NCI-H1048 (cell line): Measurements from ENCODE around the gene RNF14.
A peak's percentile ranks its signal among the peaks of the same experiment; 100 is the strongest.
"Not testable (repeated sequence)": the region's sequence is repeated elsewhere in the genome, so short reads cannot be mapped to it uniquely, and the experiment has no call there.

Experiments
- DNase-seq: peaks from one replicate; lab custom pipeline; 2025; lab: John Stamatoyannopoulos, UW

RNF14 gene

DNA sequence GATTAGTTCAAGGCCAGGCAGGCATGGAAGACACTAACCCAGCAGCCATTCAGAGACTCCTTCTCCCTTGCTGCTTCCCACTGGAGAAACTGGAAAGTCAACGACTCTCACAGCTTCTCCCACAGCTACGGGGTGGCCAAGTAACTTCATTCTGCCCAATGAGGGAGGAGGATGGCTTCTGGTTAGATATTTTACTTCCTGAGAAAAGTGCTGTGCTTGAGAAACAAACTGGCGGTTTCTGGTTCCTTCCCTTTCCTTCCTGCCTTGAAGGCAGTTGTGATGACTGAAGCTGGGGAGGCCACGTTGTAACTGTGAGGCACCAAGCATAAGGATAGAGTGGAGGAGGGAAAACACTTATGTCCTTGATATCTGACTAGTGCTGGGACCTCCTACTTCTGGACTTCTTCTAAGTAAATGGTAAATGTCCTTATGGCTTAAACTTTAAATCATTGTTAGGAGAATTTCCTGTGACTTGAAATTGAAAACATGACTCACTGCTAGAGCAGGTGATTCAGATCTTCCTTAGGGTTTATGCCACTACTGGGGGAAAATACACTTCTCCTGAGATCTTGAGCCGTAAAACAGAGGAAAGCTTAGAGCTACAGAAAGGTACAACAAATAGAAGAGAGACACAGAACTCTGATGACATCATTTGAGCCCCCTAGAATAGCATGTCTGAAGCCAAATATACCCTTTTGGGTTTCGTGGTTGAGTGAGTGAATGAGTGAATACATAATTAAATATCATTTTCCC lies 47.1 kb downstream of the RNF14 start:
- DNase-seq = no peak

- no peak for DNase-seq
Measured at GRCh38 chr5:142016556-142016955, 47.7 kb downstream of the RNF14 start.

DNA sequence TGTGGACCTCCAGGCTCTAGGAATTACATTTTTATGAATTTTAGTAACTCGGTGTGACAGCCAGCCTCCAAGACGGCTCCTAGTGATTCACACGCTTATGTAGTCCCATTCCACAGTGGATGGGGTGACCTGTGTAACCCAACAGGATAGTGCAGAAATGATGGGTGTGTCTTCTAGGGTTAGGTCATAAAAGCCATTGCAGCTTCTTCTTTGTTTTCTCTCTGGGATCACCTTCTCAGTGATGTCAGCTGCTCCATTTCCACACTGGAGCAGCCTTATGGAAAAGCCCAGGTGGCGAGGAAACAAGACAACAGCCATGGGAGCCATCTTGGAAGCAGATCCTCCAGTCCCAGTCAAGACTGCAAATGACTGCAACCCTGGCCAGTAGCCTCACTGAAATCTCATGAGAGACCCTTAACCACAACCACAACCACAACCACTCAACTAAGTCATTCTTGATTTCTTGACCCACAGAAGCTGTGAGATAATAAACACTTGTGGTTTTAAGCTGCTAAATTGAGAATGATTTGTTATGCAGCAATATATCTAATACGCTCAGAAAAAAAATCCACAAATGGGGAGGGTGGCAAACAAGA lies 49.0 kb downstream of the RNF14 start:
- no peak for DNase-seq

DNA sequence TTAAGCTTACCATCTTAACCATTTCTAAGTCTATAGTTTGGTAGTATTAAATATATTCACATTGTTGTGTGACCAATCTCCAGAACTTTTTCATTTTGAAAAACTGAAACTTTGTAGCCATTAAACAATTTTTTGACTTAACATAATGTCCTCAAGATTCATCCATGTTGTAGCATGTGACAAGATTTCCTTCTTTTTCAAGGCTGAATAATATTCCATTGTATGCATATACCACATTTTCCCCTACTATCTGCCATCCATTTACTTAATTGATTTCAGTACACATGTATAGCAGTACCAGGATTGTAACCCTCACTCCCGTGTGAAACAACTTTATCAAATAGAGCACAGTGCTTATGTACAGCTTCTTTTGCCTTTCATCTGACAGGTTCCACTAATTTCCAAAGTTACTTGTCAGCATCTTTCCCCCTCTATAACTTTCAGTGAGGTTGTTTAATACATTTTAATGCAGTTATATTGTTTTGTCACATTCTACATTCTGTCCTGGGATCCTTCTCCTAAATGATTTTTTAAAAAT lies 51.3 kb downstream of the RNF14 start:
- DNase-seq = no peak

GRCh38 chr5:142023836-142024235 lies 54.9 kb downstream of the RNF14 start:
- no peak for DNase-seq

GRCh38 chr5:142024771-142025304 lies 55.9 kb downstream of the RNF14 start:
- DNase-seq = peak; percentile 21

DNA sequence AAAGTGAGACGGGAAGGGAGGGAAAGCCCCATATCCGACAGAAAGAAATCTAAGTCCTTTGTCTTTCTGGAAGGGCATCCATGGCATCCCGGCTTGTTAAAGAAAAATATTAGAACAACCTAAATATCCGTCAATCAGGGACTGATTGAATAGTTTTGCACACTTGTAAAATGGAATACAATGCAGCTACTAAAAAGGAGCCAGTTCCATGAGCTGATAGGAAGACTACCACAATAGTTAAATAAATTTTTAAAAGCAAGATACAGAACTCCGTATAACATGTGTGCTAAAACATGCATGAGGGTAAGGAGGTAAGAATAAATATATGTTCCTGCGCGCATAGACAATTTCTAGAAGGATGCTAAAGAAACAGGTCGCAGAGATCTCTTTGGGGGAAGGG lies 56.7 kb downstream of the RNF14 start:
- DNase-seq = no peak

DNA sequence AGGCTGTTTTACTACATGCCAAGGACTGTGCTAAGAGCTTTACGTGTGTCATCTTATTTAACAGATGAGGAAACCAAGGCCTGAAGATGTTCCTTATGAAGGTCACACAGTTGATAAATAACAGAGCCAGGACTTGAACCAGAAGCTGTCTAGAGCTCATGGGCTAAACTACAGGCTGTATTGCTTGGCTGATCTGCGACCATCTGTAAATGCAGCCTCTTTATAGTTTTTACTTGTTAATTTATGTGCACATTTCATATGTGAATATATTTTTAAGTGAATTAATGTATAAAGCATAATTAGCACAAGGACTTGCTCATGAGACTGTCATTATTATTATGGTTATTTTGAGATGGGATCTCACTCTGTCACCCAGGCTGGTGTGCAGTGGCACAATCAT lies 63.2 kb downstream of the RNF14 start:
- no peak for DNase-seq

GRCh38 chr5:142032747-142033631 lies 64.1 kb downstream of the RNF14 start:
- no peak for DNase-seq

DNA sequence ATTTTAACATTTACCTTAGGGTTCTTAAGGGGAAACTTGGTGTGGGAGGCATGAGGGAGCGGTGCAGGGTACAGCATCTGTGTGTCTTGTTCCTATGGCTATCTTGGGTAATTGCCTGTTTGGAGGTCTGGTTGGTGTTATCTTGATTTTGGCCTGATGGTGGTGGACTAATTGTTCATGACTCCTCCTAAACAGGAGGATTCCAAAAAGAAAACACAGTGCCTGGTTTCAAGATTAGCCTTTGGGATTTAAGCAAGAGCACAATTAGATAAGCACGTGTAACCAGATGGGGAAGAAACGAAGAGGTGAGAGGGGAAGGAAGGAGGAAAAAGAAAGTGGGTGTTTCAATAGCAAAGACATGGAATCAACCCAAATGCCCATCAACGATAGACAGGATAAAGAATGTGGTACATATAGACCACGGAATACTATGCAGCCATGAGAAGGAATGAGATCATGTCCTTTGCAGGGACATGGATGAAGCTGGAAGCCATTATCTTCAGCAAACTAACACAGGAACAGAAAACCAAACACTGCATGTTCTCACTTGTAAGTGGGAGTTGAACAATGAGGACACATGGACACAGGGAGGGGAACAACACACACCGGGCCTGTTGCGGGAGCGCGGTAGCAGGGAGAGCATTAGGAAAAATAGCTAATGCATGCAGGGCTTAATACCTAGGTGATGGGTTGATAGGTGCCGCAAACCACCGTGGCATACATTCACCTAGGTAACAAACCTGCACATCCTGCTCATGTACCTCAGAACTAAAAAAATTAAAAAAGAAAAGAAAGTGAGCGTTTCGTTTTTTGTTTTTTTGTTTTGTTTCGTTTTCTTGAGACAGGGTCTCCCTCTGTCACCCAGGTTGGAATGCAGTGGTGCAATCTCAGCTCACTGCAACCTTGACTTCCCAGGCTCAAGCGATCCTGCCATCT lies 65.0 kb downstream of the RNF14 start:
- not testable (repeated sequence) for DNase-seq

DNA sequence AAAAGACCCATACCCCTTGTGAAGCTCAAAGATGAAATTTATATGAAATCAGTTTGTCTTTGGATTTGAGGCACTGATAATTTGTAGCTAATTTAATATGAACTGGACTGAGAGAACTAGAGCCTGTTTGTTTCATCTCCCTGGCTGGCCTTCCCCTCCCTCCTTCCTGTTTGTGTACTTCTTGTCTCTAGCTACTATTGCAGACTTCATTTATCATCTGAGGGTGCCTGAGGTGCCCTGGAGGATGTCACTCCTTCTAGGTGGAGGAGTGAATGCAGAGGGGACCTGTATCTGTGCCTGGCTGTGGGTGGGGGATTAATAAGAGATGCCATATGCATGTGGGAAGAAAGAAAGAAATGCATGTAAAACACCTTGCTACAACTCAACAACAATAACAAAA lies 66.1 kb downstream of the RNF14 start:
- no peak for DNase-seq

DNA sequence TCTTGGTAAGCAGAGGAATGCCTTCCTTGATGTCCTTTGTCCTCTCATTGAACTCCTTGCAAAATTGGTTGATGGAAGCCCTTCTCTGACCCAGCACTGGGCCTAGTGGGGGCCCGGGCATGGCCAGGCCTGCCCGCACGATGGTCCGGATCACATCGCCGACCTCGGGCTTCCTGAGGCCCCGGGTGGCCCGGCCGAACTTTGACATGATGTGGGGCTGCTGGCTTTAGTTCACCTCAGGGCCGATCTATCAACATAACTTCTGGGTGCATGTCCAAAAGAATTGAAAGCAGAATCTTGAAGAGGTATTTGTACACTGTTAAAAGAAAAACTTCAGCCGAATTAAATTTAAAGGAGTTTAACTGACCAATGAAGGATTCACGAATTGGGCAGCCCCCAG lies 68.0 kb downstream of the RNF14 start:
- no peak for DNase-seq

GRCh38 chr5:142037599-142037998 lies 68.7 kb downstream of the RNF14 start:
- DNase-seq = not testable (repeated sequence)

DNA sequence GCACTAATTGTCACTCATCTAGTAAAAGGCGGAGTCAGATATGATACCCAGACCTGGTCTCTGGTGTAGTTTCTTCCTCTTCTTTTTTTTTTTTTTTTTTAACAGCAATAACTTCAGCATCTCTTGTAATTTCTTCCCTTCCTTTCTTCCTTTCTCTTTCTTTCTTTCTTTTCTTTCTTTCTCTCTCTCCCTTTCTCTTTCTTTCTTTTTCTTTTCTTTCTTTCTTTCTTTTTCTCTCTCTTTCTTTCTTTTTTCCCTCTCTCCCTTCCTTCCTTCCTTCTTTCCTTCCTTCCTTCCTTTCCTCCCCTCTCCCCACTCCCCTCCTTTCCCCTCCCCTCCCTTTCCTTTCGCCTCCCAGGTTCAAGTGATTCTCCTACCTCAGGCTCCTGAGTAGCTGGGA lies 69.8 kb downstream of the RNF14 start:
- DNase-seq = no peak
